ENCODE data around the gene MPRIP. TPM values are rescaled to one million over a fixed set of nuclear protein-coding genes. Genes with fewer than 3 reads are reported as not detected.

MPRIP gene
- total RNA-seq, 1 donor from 2014 or later = 102 TPM

GRCh38 chr17:17096438-17097178 lies 54.4 kb downstream of the MPRIP start:
- no peak for DNase-seq (ENCODE audit: low read depth)
- no peak for TF ChIP-seq CTCF (conservative IDR thresholded peaks at IDR 0.05; ENCODE audit: low read depth, low read length)
- no peak overlapping the region for H3K4me3 ChIP-seq (ENCODE audit: low read depth, low read length)

- no peak overlapping the region for H3K4me3 ChIP-seq (ENCODE audit: low read depth, low read length)
- TF ChIP-seq CTCF (conservative IDR thresholded peaks at IDR 0.05; ENCODE audit: low read depth, low read length) = no peak
- DNase-seq (ENCODE audit: low read depth) = no peak
These were observed 55.6 kb downstream of the MPRIP start for GRCh38 chr17:17097763-17098345.

- no peak overlapping the region for H3K4me3 ChIP-seq (ENCODE audit: low read depth, low read length)
- TF ChIP-seq CTCF (conservative IDR thresholded peaks at IDR 0.05; ENCODE audit: low read depth, low read length) = no peak
- no peak for DNase-seq (ENCODE audit: low read depth)
These were observed 56.4 kb downstream of the MPRIP start for GRCh38 chr17:17098551-17099179.

GRCh38 chr17:17102176-17102575 lies 59.9 kb downstream of the MPRIP start:
- H3K4me3 ChIP-seq (ENCODE audit: low read depth, low read length) = no peak overlapping the region
- no peak for DNase-seq (ENCODE audit: low read depth)
- TF ChIP-seq CTCF (conservative IDR thresholded peaks at IDR 0.05; ENCODE audit: low read depth, low read length) = no peak

- no peak for TF ChIP-seq CTCF (conservative IDR thresholded peaks at IDR 0.05; ENCODE audit: low read depth, low read length)
- H3K4me3 ChIP-seq (ENCODE audit: low read depth, low read length) = no peak overlapping the region
- no peak for DNase-seq (ENCODE audit: low read depth)
These were observed 60.9 kb downstream of the MPRIP start for GRCh38 chr17:17103160-17103559.

- TF ChIP-seq CTCF (conservative IDR thresholded peaks at IDR 0.05; ENCODE audit: low read depth, low read length) = no peak
- H3K4me3 ChIP-seq (ENCODE audit: low read depth, low read length) = no peak overlapping the region
These were observed 61.8 kb downstream of the MPRIP start for GRCh38 chr17:17104036-17104435.

More at GRCh38 chr17:17104036-17104435, 61.8 kb downstream of the MPRIP start:
- DNase-seq (ENCODE audit: low read depth) = no peak

Measured in epithelial cell of proximal tubule (primary cell).